ENCODE data around the gene TMEM101. TPM values are rescaled to one million over a fixed set of nuclear protein-coding genes. Genes with fewer than 3 reads are reported as not detected.
"Not testable (repeated sequence)": the region's sequence is repeated elsewhere in the genome, so short reads cannot be mapped to it uniquely, and the experiment has no call there.

Gene TMEM101
- total RNA-seq, 1 experiment from 2014 or later, result 32.1 TPM

- no peak overlapping the region for H3K4me3 Mint-ChIP-seq
- H3K27me3 Mint-ChIP-seq (ENCODE audit: low read depth), result peaks cover 3% of the 10 kb centered on the region
- CTCF ChIA-PET, result interaction anchor here (1.2 to 3.3 kb wide), 4 partner anchors 18 to 116 kb away, joined by 3 to 13 read pairs (median 8); partner anchors contain the start of gene NAGS
- ATAC-seq (no peak), DNase-seq (ENCODE audit: low spot score) (no peak)
- H3K36me3 Mint-ChIP-seq, result no peaks in the 10 kb centered on the region
- no peaks in the 10 kb centered on the region for H3K4me1 Mint-ChIP-seq
- no peak overlapping the region for H3K27ac Mint-ChIP-seq
- POLR2A ChIA-PET, result no interaction called here
- H3K9me3 Mint-ChIP-seq, result no peaks in the 10 kb centered on the region
- TF ChIP-seq ZNF138 (CRISPR knock-in tag; conservative IDR thresholded peaks at IDR 0.05) (no peak), ZNF423 (CRISPR knock-in tag; IDR thresholded peaks at IDR 0.05) (no peak), E2F5 (CRISPR knock-in tag; IDR thresholded peaks at IDR 0.05) (no peak)
- TF ChIP-seq, protein P1, sequence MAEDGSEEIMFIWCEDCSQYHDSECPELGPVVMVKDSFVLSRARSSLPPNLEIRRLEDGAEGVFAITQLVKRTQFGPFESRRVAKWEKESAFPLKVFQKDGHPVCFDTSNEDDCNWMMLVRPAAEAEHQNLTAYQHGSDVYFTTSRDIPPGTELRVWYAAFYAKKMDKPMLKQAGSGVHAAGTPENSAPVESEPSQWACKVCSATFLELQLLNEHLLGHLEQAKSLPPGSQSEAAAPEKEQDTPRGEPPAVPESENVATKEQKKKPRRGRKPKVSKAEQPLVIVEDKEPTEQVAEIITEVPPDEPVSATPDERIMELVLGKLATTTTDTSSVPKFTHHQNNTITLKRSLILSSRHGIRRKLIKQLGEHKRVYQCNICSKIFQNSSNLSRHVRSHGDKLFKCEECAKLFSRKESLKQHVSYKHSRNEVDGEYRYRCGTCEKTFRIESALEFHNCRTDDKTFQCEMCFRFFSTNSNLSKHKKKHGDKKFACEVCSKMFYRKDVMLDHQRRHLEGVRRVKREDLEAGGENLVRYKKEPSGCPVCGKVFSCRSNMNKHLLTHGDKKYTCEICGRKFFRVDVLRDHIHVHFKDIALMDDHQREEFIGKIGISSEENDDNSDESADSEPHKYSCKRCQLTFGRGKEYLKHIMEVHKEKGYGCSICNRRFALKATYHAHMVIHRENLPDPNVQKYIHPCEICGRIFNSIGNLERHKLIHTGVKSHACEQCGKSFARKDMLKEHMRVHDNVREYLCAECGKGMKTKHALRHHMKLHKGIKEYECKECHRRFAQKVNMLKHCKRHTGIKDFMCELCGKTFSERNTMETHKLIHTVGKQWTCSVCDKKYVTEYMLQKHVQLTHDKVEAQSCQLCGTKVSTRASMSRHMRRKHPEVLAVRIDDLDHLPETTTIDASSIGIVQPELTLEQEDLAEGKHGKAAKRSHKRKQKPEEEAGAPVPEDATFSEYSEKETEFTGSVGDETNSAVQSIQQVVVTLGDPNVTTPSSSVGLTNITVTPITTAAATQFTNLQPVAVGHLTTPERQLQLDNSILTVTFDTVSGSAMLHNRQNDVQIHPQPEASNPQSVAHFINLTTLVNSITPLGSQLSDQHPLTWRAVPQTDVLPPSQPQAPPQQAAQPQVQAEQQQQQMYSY (CRISPR knock-in tag; IDR thresholded peaks at IDR 0.05), result no peak
- TF ChIP-seq, protein P2, sequence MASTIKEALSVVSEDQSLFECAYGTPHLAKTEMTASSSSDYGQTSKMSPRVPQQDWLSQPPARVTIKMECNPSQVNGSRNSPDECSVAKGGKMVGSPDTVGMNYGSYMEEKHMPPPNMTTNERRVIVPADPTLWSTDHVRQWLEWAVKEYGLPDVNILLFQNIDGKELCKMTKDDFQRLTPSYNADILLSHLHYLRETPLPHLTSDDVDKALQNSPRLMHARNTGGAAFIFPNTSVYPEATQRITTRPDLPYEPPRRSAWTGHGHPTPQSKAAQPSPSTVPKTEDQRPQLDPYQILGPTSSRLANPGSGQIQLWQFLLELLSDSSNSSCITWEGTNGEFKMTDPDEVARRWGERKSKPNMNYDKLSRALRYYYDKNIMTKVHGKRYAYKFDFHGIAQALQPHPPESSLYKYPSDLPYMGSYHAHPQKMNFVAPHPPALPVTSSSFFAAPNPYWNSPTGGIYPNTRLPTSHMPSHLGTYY (CRISPR knock-in tag; IDR thresholded peaks at IDR 0.05), result no peak
Measured at GRCh38 chr17:43961954-43962353, 52.8 kb downstream of the TMEM101 start.

DNA sequence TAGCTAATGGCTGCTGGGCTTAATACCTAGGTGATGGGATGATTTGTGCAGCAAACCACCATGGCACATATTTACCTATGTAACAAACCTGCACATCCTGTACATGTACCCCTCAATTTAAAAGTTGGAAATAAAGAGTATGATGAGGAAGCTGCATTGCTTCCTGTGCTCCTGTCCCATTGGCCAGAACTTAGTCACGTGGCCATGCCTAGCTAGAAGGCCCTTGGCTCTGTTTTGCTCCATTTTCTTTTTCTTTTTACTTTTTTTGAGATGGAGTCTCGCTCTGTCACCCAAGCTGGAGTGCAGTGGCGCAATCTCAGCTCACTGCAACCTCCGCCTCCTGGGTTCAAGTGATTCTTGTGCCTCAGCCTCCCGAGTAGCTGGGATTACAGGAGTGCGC is 53.5 kb downstream of the TMEM101 start:
- ATAC-seq; H3K27me3 Mint-ChIP-seq (ENCODE audit: low read depth); H3K4me1 Mint-ChIP-seq; H3K36me3 Mint-ChIP-seq; H3K27ac Mint-ChIP-seq; H3K9me3 Mint-ChIP-seq; H3K4me3 Mint-ChIP-seq; DNase-seq (ENCODE audit: low spot score): not testable (repeated sequence)
- POLR2A ChIA-PET, result interaction anchor here (0.7 kb wide), 2 partner anchors 73 to 596 kb away, joined by 3 to 4 read pairs; partner anchors contain the start of gene FZD2
- CTCF ChIA-PET, result interaction anchor here (1.2 to 3.3 kb wide), 4 partner anchors 17 to 115 kb away, joined by 3 to 13 read pairs (median 8); partner anchors contain the start of gene NAGS

Other genes with a start within 250 kb of the TMEM101 start
- 28.4 to 31.5 TPM (median 30.0 TPM) in 3 replicates for gene DUSP3, start 236.0 kb downstream of the TMEM101 start, total RNA-seq (2021)
- 0.09 to 0.14 TPM (median 0.13 TPM) in 3 replicates for gene CFAP97D1, start 234.5 kb downstream of the TMEM101 start, total RNA-seq (2021)
- 9.2 to 11.3 TPM (median 10.3 TPM) in 3 replicates for gene MPP3, start 181.8 kb downstream of the TMEM101 start, total RNA-seq (2021)
- not detected in 3 replicates for gene CD300LG, start 167.8 kb downstream of the TMEM101 start, total RNA-seq (2021)
- gene MPP2, start 107.4 kb downstream of the TMEM101 start, total RNA-seq (2021), result 29.3 to 31.4 TPM (median 29.9 TPM) in 3 replicates
- gene PPY, start 72.5 kb downstream of the TMEM101 start, total RNA-seq (2021), result not detected in 3 replicates
- 0.72 to 1.1 TPM (median 0.94 TPM) in 3 replicates for gene PYY, start 61.0 kb downstream of the TMEM101 start, total RNA-seq (2021)
- gene NAGS, start 10.3 kb downstream of the TMEM101 start, total RNA-seq (2021), result 6.1 to 8.6 TPM (median 7.6 TPM) in 3 replicates
- gene LSM12, start 51.7 kb upstream of the TMEM101 start, total RNA-seq (2021), result 96.8 to 102 TPM (median 98.0 TPM) in 3 replicates
- gene G6PC3, start 55.8 kb upstream of the TMEM101 start, total RNA-seq (2021), result 121 to 122 TPM (median 121 TPM) in 3 replicates
- 54.0 to 61.6 TPM (median 59.0 TPM) in 3 replicates for gene HDAC5, start 108.7 kb upstream of the TMEM101 start, total RNA-seq (2021)
- 22.4 to 23.9 TPM (median 23.7 TPM) in 3 replicates for gene HROB, start 127.0 kb upstream of the TMEM101 start, total RNA-seq (2021)
- gene ASB16, start 155.7 kb upstream of the TMEM101 start, total RNA-seq (2021), result 0.11 to 0.23 TPM (median 0.14 TPM) in 3 replicates
- gene TMUB2, start 172.0 kb upstream of the TMEM101 start, total RNA-seq (2021), result 21.9 to 26.9 TPM (median 25.3 TPM) in 3 replicates
- gene ATXN7L3, start 184.9 kb upstream of the TMEM101 start, total RNA-seq (2021), result 113 to 124 TPM (median 114 TPM) in 3 replicates
- gene UBTF, start 204.7 kb upstream of the TMEM101 start, total RNA-seq (2021), result 69.5 to 77.1 TPM (median 75.9 TPM) in 3 replicates

Measured in WTC11 (cell line).